HG03060 (cell line): Measurements from ENCODE around the gene MRTFA.

Experiments
- ATAC-seq: cut with Tn5 transposase; IDR thresholded peaks from one replicate; pipeline ENCODE4 v1.9.1; 2021; ENCODE audit warnings: low read depth, moderate number of reproducible peaks; ENCODE audit not compliant: unreplicated experiment

MRTFA gene

GRCh38 chr22:40406063-40406890 is 230.2 kb downstream of the MRTFA start:
- ATAC-seq, result no peak

GRCh38 chr22:40405178-40406062 is 231.1 kb downstream of the MRTFA start:
- no peak for ATAC-seq

- no peak for ATAC-seq
Observed at GRCh38 chr22:40404251-40405177, 232.0 kb downstream of the MRTFA start.

- ATAC-seq, result no peak
Observed at GRCh38 chr22:40403651-40404050, 232.9 kb downstream of the MRTFA start.

- no peak for ATAC-seq
Observed at GRCh38 chr22:40403141-40403540, 233.4 kb downstream of the MRTFA start.

GRCh38 chr22:40401981-40402406 is 234.5 kb downstream of the MRTFA start:
- ATAC-seq, result no peak

GRCh38 chr22:40401532-40401931 is 235.0 kb downstream of the MRTFA start:
- no peak for ATAC-seq

- ATAC-seq, result no peak
Observed at GRCh38 chr22:40400159-40400558, 236.4 kb downstream of the MRTFA start.

GRCh38 chr22:40399621-40400020 is 236.9 kb downstream of the MRTFA start:
- no peak for ATAC-seq

- ATAC-seq, result no peak
Observed at GRCh38 chr22:40397396-40397795, 239.1 kb downstream of the MRTFA start.

- no peak for ATAC-seq
Observed at GRCh38 chr22:40396882-40397281, 239.6 kb downstream of the MRTFA start.

GRCh38 chr22:40395607-40396006 is 240.9 kb downstream of the MRTFA start:
- ATAC-seq, result no peak

- ATAC-seq, result no peak
Observed at GRCh38 chr22:40394607-40395006, 241.9 kb downstream of the MRTFA start.

- ATAC-seq, result no peak
Observed at GRCh38 chr22:40392618-40393017, 243.9 kb downstream of the MRTFA start.

- no peak for ATAC-seq
Observed at GRCh38 chr22:40391417-40391816, 245.1 kb downstream of the MRTFA start.

- no peak for ATAC-seq
Observed at GRCh38 chr22:40388231-40388630, 248.3 kb downstream of the MRTFA start.

GRCh38 chr22:40387746-40388145 is 248.8 kb downstream of the MRTFA start:
- no peak for ATAC-seq

- no peak for ATAC-seq
Observed at GRCh38 chr22:40385036-40385782, 251.3 kb downstream of the MRTFA start.

GRCh38 chr22:40383905-40384304 is 252.6 kb downstream of the MRTFA start:
- ATAC-seq, result no peak

GRCh38 chr22:40381461-40381860 is 255.1 kb downstream of the MRTFA start:
- no peak for ATAC-seq
